ENCODE results near the gene PCDHGB1.
"Not testable (repeated sequence)": the region's sequence is repeated elsewhere in the genome, so short reads cannot be mapped to it uniquely, and the experiment has no call there.

The PCDHGB1 gene

DNA sequence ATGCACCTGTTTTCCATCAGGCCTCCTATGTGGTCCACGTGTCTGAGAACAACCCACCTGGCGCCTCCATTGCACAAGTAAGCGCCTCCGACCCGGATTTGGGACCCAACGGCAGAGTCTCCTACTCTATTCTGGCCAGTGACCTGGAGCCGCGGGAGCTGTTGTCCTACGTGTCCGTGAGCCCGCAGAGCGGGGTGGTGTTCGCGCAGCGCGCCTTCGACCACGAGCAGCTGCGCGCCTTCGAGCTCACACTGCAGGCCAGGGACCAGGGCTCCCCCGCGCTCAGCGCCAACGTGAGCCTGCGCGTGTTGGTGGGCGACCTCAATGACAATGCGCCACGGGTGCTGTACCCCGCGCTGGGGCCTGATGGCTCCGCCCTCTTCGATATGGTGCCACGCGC, 1.7 kb downstream of the PCDHGB1 start:
- DNase-seq = no peak

DNA sequence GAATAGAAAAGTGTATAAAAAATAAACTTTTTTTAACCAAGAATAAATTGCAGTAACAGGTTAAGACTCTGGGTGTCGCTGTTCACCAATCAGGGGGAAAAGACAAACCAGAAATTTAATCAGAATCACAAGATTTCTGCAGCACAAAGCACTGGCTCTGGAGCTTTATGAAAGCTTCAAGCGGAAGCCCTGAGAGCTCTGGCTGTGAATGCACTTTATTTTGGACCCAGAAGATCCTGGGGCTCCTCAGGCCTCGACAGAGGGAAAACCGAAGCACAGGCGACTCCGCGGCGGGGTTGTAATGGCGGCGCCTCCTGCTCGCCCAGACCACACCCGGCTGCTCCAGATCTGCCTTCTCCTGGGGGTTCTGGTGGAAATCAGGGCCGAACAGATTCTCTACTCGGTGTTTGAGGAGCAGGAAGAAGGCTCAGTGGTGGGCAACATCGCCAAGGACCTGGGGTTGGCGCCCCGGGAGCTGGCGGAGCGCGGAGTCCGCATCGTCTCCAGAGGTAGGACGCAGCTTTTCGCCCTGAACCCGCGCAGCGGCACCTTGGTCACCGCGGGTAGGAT, 5.1 kb downstream of the PCDHGB1 start, which contains the start of gene PCDHGA4:
Gene PCDHGA4 (plus strand): TSS at position 122 of the 570 bp plus-strand sequence. CDS start 87 bp downstream, at position 209.
- DNase-seq = peak in 1 of 2 donors; percentile 16

DNA sequence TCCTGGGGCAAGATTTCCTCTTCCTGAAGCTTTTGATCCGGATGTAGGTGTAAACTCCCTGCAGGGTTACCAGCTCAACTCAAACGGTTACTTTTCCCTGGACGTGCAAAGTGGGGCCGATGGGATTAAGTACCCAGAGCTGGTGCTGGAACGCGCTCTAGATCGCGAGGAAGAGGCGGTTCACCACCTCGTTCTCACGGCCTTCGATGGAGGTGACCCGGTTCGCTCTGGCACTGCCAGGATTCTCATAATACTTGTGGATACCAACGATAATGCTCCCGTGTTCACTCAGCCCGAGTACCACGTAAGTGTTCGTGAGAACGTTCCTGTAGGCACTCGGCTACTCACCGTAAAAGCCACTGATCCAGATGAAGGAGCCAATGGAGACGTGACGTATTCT, 5.7 kb downstream of the PCDHGB1 start:
- no peak for DNase-seq

GRCh38 chr5:141356133-141356532, 6.2 kb downstream of the PCDHGB1 start:
- DNase-seq = no peak

GRCh38 chr5:141356950-141357349, 7.1 kb downstream of the PCDHGB1 start:
- DNase-seq = no peak

DNA sequence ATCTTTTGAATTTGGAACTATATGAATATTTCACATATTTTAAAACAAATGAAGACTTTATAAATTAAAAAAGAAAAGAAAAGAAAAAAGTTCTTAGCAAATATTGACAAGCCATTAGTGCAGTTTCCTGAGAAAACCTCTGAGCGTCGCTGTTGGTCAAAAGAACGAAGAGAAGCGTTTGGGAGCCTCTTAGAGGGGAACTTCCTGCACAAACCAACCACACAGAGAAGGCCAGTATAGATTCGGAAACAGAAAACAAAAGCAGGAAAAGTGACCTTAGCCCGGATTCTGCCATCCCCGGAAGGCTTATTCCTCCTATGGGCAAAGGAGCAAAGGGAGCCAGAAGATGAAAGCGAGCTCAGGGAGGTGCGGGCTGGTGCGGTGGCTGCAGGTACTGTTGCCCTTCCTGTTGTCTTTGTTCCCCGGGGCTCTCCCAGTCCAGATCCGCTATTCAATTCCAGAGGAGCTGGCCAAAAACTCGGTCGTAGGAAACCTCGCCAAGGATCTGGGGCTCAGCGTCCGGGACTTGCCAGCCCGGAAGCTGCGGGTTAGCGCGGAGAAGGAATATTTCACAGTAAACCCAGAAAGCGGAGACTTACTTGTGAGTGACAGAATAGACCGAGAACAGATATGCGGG, 10.0 kb downstream of the PCDHGB1 start, which contains the start of gene PCDHGB2:
Gene PCDHGB2 (plus strand): TSS at position 205 of the 637 bp plus-strand sequence. CDS start 142 bp downstream, at position 347.
- peak in 1 of 2 donors; percentile 41 for DNase-seq

DNA sequence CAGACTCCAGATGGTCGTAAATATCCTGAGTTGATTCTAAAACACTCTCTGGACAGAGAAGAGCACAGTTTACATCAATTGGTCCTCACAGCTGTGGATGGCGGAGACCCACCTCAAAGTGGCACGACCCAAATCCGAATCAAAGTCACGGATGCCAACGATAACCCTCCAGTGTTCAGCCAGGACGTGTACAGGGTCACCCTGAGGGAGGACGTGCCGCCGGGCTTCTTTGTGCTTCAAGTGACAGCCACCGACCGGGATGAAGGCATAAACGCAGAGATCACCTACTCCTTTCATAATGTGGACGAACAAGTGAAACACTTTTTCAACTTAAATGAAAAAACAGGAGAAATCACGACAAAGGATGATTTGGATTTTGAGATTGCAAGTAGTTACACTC, 10.8 kb downstream of the PCDHGB1 start:
- DNase-seq = no peak

- DNase-seq = no peak
These were observed 12.8 kb downstream of the PCDHGB1 start for GRCh38 chr5:141362719-141363118.

DNA sequence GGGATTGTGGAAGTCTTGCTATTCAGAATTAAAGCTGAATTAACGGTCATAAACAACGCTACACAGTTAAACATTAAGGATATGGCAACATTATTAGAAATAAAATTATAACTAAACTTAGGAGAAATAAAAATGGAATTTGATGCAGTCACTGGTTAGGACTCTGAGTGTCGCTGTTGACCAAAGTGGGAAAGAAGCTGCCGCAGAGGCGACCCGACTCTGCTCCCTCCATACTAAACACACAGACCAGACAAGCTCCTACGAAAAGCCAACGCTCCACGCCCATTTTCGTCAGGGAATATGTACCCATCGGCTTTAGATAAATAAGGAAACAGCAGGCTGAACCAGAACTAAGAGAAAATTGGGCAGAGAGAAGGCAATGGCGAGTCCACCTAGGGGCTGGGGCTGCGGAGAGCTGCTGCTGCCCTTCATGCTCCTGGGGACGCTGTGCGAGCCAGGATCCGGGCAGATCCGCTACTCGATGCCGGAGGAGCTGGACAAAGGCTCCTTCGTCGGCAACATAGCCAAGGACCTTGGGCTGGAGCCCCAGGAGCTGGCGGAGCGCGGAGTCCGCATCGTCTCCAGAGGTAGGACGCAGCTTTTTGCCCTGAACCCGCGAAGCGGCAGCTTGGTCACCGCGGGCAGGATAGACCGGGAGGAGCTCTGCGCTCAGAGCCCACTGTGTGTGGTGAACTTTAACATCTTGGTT, 14.2 kb downstream of the PCDHGB1 start, which contains the start of gene PCDHGA5:
Gene PCDHGA5 (plus strand): TSS at position 211 of the 709 bp plus-strand sequence. CDS start 169 bp downstream, at position 380.
- no peak for DNase-seq

- DNase-seq = no peak
These were observed 16.4 kb downstream of the PCDHGB1 start for GRCh38 chr5:141366016-141366896.

GRCh38 chr5:141369994-141370848, 20.3 kb downstream of the PCDHGB1 start, which contains the start of gene PCDHGB3:
Gene PCDHGB3, plus strand, starts transcription at chr5:141370242. Its CDS starts 153 bp downstream, at chr5:141370395.
- DNase-seq = peak; percentile 33 to 40

GRCh38 chr5:141371572-141372475, 21.9 kb downstream of the PCDHGB1 start:
- DNase-seq = no peak

DNA sequence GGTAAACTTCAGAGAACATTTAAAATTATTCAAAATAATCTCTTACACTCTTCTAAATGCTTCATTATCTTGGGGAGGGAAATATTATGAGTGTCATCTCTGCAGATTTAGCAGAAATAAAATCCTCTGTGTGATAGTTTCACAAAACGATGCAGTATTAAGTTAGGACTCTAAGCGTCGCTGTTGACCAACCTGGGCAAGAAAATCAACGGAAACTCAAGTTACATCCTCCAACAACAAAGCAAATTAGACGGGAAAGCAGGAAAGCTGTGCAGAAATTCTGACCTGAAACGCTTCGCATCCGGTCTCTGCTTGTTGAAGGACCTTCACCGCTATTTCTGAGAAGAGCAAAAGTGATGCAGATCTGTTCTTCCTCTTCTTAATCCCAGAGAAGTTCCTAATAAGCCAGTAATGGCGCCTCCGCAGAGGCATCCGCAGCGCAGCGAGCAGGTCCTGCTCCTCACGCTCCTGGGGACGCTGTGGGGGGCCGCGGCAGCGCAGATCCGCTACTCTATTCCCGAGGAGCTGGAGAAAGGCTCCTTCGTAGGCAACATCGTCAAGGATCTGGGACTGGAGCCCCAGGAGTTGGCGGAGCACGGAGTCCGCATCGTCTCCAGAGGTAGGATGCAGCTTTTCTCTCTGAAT, 23.9 kb downstream of the PCDHGB1 start, which contains the start of gene PCDHGA6:
Gene PCDHGA6 (plus strand): TSS at position 219 of the 645 bp plus-strand sequence. CDS start 193 bp downstream, at position 412.
- DNase-seq = no peak

DNA sequence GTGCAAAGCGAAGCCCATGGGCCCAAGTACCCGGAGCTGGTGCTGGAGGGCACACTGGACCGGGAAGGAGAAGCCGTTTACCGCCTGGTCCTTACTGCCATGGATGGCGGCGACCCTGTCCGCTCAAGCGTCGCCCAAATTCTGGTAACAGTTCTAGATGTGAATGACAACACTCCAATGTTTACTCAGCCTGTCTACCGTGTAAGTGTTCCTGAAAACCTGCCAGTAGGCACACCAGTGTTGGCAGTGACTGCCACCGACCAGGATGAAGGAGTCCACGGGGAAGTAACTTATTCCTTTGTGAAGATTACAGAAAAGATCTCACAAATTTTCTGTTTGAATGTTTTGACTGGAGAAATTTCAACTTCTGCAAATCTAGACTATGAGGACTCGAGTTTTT, 24.7 kb downstream of the PCDHGB1 start:
- DNase-seq = no peak

DNA sequence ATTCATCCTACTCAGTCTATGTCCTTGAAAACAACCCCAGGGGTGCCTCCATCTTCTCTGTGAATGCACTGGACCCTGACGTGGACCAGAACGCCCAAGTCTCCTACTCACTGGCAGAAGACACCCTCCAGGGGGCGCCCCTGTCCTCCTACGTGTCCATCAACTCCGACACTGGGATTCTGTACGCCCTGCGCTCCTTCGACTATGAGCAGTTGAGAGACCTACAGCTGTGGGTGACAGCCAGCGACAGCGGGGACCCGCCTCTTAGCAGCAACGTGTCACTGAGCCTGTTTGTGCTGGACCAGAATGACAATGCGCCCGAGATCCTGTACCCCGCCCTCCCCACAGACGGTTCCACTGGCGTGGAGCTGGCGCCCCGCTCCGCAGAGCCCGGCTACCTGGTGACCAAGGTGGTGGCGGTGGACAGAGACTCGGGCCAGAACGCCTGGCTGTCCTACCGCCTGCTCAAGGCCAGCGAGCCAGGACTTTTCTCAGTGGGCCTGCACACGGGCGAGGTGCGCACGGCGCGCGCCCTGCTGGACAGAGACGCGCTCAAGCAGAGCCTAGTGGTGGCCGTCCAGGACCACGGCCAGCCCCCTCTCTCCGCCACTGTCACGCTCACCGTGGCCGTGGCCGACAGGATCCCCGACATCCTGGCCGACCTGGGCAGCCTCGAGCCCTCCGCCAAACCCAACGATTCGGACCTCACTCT, 25.7 kb downstream of the PCDHGB1 start:
- DNase-seq = not testable (repeated sequence)

GRCh38 chr5:141382469-141383294, 32.8 kb downstream of the PCDHGB1 start, which contains the start of gene PCDHGA7:
Gene PCDHGA7, plus strand, starts transcription at chr5:141382742. Its CDS starts 158 bp downstream, at chr5:141382900.
- DNase-seq = no peak

DNA sequence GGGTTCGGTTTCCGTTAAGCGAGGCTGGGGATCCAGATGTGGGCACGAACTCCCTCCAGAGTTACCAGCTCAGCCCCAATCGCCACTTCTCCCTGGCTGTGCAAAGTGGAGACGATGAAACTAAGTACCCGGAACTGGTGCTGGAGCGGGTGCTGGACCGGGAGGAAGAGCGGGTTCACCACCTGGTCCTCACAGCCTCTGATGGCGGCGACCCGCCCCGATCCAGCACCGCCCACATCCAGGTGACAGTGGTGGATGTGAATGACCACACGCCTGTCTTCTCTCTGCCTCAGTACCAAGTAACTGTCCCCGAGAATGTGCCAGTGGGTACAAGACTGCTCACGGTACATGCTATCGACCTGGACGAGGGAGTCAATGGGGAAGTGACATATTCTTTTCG, 33.4 kb downstream of the PCDHGB1 start:
- DNase-seq = no peak

All from CD4-positive, alpha-beta T cell treated with Interleukin-1 beta for 1 hour (primary cell).